HG02885 (cell line): ENCODE data around the gene ADGRG2.
"Not testable (repeated sequence)": the region's sequence is repeated elsewhere in the genome, so short reads cannot be mapped to it uniquely, and the experiment has no call there.

Experiments
- ATAC-seq: cut with Tn5 transposase; IDR thresholded peaks from one replicate; pipeline ENCODE4 v1.9.1; 2021; ENCODE audit warnings: mild to moderate bottlenecking; ENCODE audit not compliant: unreplicated experiment, poor library complexity

Gene ADGRG2

DNA sequence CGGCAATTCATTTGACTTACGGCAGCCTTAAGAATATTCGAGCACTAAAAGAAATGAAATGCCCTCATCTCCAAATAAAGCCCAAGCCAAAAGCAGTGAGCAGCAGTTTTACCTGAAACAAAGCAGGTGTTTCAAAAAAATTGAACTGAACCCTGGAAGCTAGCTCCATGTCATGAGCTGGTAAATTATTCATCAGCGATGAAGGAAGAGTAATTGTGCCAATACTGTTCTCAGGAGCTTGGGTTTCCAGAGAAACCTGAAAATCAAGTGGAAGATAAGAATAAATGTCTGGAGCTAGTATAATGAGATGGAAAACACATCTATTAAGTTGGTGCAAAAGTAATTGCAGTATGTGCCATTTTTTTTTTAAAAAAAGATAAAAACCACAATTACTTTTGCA is 114.4 kb downstream of the ADGRG2 start:
- ATAC-seq = no peak

DNA sequence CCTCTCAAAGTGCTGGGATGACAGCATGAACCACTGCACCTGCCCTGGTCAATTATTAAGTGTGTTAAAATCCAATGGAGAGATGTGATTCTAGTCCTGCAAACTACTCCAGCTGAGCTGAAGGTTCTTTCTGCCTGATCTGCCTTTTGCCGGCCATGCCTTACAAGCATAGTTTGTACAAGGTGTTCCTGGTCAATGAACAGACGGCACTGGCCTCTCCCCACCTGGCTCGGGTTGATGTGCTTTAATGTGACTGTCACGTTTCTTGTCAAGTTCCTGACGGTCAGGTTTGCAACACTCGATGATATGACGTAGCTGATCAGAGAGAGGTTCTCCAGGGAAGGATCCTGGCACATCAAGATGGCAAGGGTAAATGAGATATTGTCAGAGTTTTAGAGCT is 115.3 kb downstream of the ADGRG2 start:
- ATAC-seq = no peak

- ATAC-seq = no peak
Observed at GRCh38 chrX:19005909-19006308, 116.4 kb downstream of the ADGRG2 start.

GRCh38 chrX:19003756-19004155 is 118.5 kb downstream of the ADGRG2 start:
- no peak for ATAC-seq

DNA sequence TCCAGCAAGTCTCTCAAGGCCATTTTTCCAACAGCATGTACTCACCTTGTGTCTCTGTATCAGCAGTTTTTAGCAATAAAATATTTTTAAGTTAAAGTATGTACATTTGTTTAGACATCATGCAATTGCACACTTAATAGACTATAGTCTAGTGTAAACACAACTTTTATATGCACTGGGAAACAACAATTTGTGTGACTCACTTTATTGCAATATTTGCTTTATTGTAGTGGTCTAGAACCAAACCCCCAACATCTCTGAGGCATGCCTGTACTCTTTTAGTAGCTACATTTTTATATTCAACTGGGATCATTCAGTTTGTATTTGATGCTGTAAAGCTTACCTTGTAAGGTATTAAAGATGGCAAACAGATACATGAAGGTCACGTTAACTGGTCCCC is 123.6 kb downstream of the ADGRG2 start:
- no peak for ATAC-seq

GRCh38 chrX:18997916-18998315 is 124.4 kb downstream of the ADGRG2 start:
- no peak for ATAC-seq

DNA sequence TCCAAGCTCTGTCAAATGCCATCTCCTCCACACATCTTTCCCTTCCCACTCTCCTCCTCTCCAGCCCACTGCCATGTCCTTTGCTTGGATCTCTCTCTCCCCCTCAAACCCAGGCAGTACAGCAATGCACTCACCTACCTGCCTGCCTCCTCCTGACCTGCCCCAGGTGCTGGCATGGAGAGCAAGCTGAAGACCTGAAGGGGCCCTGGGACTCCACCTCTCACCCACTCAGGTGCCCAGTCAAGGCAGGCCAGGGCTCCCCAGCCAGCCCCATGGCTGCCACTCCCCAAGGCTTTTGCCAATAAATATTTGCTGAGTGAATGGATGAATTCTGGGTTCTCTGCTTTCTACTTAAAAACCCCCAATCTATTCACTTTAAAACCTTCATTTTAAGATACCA is 125.7 kb downstream of the ADGRG2 start:
- no peak for ATAC-seq

GRCh38 chrX:18995221-18995620 is 127.0 kb downstream of the ADGRG2 start:
- no peak for ATAC-seq

DNA sequence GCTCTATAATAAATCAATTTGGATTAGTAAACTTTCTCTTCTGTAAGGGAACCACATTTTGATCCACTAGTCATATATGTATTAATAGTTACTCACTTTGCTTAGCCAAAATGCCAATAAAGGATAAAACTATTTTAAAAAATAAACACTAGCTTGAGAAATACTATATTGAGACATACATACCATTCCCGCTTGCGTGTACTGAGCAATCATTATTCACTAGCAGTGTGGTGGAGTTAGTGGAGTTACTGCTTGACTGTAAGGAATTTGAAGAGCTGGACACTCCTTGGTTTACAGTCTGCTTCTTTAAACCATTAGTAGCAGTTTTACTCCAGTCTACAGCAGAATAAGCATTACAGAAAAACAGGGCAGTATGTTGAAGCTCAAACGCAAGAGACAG is 127.6 kb downstream of the ADGRG2 start:
- ATAC-seq = no peak

DNA sequence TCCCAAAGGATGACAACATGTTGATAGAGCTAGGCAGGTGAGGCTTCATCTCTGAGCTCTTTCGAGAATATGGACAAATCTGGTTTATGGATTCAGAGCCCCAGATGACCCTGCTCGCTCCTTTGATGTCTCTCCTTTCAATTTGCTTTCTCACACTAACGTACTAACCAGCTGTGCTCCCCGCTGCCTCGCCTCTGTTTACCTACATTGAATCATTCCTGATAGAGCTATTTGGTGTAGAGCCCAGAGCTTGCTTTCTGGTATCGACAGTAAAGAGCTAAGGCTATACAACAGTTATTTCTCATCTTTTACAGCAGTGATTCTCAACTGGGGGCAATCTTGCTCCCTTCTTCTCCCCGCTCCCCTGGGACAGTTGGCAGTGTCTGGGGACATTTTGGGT is 129.4 kb downstream of the ADGRG2 start:
- ATAC-seq = no peak

GRCh38 chrX:18985186-18985435 is 137.2 kb downstream of the ADGRG2 start:
- ATAC-seq = no peak

- ATAC-seq = peak; percentile 85
Observed at GRCh38 chrX:18984381-18985185, 137.7 kb downstream of the ADGRG2 start.

GRCh38 chrX:18983666-18984380 is 138.4 kb downstream of the ADGRG2 start, which contains the start of gene PHKA2:
TSS of gene PHKA2 (minus strand) at chrX:18984114. CDS start at chrX:18983932, 182 bp downstream.
- peak; percentile 52 for ATAC-seq

- no peak for ATAC-seq
Observed at GRCh38 chrX:18981124-18981807, 141.0 kb downstream of the ADGRG2 start.

GRCh38 chrX:18980262-18980661 is 142.0 kb downstream of the ADGRG2 start:
- not testable (repeated sequence) for ATAC-seq

GRCh38 chrX:18974993-18975392 is 147.3 kb downstream of the ADGRG2 start:
- ATAC-seq = no peak

DNA sequence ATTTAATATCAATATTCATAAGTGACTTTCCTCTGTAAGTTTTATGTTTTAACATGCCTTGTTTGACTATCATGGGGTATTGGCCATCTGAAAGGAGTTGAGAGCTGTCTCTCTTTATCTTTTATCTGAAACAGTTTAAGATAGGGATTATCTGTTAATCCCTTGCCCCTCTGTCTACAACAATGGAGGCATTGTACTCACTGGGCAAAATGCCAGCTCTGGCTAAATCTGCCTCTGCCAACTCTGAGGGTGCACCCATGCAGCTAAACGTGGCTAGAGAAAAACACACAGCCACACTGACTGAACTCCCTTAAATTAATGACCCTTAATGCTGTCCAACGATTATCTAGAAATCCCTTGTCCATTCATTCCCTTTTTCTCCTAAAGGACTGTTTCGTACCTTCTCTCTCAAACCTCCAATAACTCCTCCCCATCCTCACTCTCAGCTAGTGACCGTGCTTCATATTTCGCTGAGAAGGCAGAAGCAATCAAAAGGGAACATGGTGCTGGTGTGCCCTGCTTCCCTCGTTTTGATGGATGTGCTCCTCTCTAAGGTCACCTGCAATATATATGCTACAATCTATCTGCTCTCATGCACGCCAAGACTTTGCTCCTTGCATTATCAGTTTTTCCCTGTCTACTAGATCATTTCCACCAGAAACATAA is 148.6 kb downstream of the ADGRG2 start:
- no peak for ATAC-seq

DNA sequence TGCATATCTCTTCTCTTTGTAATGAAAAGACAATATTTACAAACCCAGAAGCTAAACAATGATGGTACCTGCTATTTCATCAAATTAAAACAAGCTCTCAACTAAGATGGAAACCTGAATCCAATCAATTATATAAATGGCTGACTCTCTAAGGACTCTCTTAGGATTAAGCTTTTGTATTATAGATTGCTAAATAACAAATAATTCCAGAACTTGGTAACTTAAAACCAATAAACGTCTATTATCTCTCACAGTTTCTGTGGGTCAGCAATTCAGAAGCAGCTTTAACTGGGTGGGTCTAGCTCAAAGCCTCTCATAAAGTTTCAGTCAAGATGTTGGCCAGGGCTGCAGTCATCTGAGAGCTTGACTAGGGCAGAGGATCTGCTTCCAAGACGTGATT is 150.8 kb downstream of the ADGRG2 start:
- ATAC-seq = no peak

DNA sequence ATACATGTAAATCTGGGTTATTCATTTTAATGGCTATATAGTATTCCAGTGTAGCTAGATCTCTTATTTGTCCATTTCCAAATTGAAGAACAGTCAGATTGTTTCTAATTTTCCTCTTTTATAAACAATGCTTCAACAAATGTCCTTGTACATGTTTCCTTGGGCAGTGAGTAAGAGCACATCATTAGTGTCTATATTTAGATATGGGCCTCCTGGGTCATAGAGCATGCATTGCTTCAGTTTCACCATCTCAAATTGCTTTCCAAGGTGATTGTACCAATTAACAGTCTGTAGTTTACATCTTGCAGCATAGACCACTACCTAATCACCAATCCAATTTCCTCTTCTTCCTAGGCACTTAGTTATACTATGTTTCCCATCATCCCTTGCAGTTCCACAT is 151.8 kb downstream of the ADGRG2 start:
- ATAC-seq = no peak

DNA sequence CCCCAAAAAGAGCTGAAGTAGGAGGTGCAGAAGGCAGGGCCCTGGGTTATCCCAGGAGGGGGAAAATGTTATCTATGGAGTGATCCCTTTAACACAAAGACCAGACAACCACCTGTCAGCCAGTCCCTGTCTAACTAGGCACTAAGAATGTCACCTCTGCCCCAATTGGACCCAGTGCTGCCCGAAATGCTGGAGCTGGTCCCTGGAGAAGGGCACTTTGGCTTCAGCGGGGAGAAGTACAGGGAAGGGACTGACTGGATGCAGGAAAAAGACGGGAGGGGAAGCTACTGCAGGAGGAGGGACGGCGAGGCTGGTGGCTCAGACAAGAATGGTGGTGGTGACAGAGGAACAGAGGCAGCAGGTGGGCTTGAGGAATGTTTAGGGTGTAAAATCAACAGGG is 155.6 kb downstream of the ADGRG2 start:
- ATAC-seq = no peak

- ATAC-seq = no peak
Observed at GRCh38 chrX:18964901-18965300, 157.4 kb downstream of the ADGRG2 start.
